ENCODE measurements around the gene N4BP2L1. TPM values are rescaled to one million over a fixed set of nuclear protein-coding genes. Genes with fewer than 3 reads are reported as not detected.

N4BP2L1 gene
- total RNA-seq, 2 experiments from 2014 or later = 7.9 to 14.6 TPM

DNA sequence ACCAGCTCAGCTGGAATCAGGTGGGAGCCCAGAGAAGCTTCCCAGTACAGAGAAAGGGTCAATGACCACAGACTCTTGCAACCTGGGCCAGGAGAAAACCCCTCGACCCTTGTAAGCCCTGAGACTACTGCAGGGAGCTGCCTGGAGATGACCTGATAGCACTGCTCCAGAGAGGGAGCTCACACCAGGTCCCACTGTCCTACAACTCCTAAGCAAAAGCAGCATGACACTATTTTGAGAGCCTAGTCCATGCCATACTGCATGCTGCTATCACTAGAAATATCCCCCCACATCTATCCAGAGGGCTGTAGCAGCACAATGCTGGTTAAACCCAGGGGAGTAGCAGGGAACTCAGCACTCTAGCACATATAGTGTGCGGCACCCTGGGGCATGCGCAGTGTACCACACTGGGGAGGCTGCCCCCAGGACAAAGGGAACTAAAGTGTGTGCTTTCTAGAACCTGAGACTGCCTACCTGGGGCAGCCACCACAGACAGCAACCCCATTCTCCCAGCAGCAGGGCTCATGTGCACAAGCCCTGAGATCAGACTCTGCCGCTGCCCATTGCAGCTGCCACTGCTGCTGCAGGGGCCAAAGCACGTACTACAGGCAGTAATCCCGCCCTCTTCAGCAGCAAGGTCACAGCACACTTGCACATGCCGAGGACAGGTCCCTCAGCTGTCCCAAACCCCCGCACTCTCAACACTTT lies 27.1 kb upstream of the N4BP2L1 start:
- CTCF ChIA-PET (ENCODE audit: unreplicated experiment) = no interaction called here
- POLR2A ChIA-PET = no interaction called here
- no peak overlapping the region for H2AFZ ChIP-seq (ENCODE audit: low read length)
- H3K4me1 ChIP-seq (ENCODE audit: insufficient read depth, low read length, poor library complexity, severe bottlenecking) = no peaks in the 10 kb centered on the region
- H3K9me2 ChIP-seq (ENCODE audit: insufficient read depth, low read length) = no peaks in the 10 kb centered on the region
- intact Hi-C loops (cut with micrococcal nuclease; ENCODE audit: unreplicated experiment) = no loop called here
- H4K20me1 ChIP-seq (ENCODE audit: insufficient read depth, low read length) = no peaks in the 10 kb centered on the region
- no peak overlapping the region for H3K4me3 ChIP-seq (ENCODE audit: low read depth, low read length, poor library complexity, severe bottlenecking)
- no peak for DNase-seq (ENCODE audit: low spot score)
- TF ChIP-seq CTCF (conservative IDR thresholded peaks at IDR 0.05; ENCODE audit: low read length) (no peak), EZH2phosphoT487 (IDR thresholded peaks at IDR 0.05; ENCODE audit: borderline replicate concordance, low read depth, low read length) (no peak)
- no peaks in the 10 kb centered on the region for H3K79me2 ChIP-seq (ENCODE audit: insufficient read depth, low read depth, low read length)
- no TSS peak for BruUV-seq (replicated peaks)
- no peaks in the 10 kb centered on the region for H3K36me3 ChIP-seq (ENCODE audit: insufficient read depth, low read length)
- no peaks in the 10 kb centered on the region for H3K9me3 ChIP-seq (ENCODE audit: low read length)
- H3K27ac ChIP-seq (ENCODE audit: low read depth, low read length, poor library complexity, severe bottlenecking) = no peak overlapping the region
- no peak overlapping the region for H3K4me2 ChIP-seq (ENCODE audit: low read length)

- BruUV-seq (replicated peaks) = no TSS peak
- TF ChIP-seq EZH2phosphoT487 (IDR thresholded peaks at IDR 0.05; ENCODE audit: borderline replicate concordance, low read depth, low read length) (no peak), CTCF (conservative IDR thresholded peaks at IDR 0.05; ENCODE audit: low read length) (no peak)
- intact Hi-C loops (cut with micrococcal nuclease; ENCODE audit: unreplicated experiment) = no loop called here
- no peaks in the 10 kb centered on the region for H3K36me3 ChIP-seq (ENCODE audit: insufficient read depth, low read length)
- no peaks in the 10 kb centered on the region for H3K9me3 ChIP-seq (ENCODE audit: low read length)
- no peaks in the 10 kb centered on the region for H4K20me1 ChIP-seq (ENCODE audit: insufficient read depth, low read length)
- no peaks in the 10 kb centered on the region for H3K9me2 ChIP-seq (ENCODE audit: insufficient read depth, low read length)
- H3K27ac ChIP-seq (ENCODE audit: low read depth, low read length, poor library complexity, severe bottlenecking) = no peak overlapping the region
- CTCF ChIA-PET (ENCODE audit: unreplicated experiment) = no interaction called here
- no peaks in the 10 kb centered on the region for H3K79me2 ChIP-seq (ENCODE audit: insufficient read depth, low read depth, low read length)
- no peak overlapping the region for H3K4me3 ChIP-seq (ENCODE audit: low read depth, low read length, poor library complexity, severe bottlenecking)
- no peak for DNase-seq (ENCODE audit: low spot score)
- POLR2A ChIA-PET = interaction anchor here (1.1 kb wide), 1 partner anchor 15 kb away, joined by 4 read pairs; no protein-coding TSS in a partner anchor
- no peak overlapping the region for H2AFZ ChIP-seq (ENCODE audit: low read length)
- no peak overlapping the region for H3K4me2 ChIP-seq (ENCODE audit: low read length)
- H3K4me1 ChIP-seq (ENCODE audit: insufficient read depth, low read length, poor library complexity, severe bottlenecking) = no peaks in the 10 kb centered on the region
Observed at GRCh38 chr13:32453981-32454380, 26.1 kb upstream of the N4BP2L1 start.

DNA sequence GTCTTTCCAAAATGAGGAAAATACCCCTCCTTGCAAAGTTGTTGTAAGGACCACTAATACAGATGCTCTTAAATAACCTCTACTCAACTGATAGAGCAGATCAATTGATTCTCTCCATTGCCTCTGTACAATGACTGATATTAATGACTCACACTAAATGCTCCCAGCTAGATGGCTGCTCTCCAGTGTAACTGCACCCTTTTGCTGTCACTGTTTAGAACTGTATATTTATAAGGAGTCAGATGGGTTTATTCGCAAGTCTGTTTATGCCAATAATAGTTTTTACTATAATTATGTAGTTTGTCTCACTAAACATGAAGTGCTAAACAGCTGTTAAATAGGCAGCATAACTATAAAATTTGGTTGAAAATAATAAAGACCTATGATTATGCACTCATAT lies 21.0 kb upstream of the N4BP2L1 start:
- TF ChIP-seq EZH2phosphoT487 (IDR thresholded peaks at IDR 0.05; ENCODE audit: borderline replicate concordance, low read depth, low read length) = no peak
- TF ChIP-seq CTCF (conservative IDR thresholded peaks at IDR 0.05; ENCODE audit: low read length) = no peak
- no peak overlapping the region for H3K27ac ChIP-seq (ENCODE audit: low read depth, low read length, poor library complexity, severe bottlenecking)
- CTCF ChIA-PET (ENCODE audit: unreplicated experiment) = no interaction called here

More for the DNA sequence above, 21.0 kb upstream of the N4BP2L1 start:
- Histone ChIP-seq H3K9me3 (ENCODE audit: low read length) (no peaks in the 10 kb centered on the region), H3K4me1 (ENCODE audit: insufficient read depth, low read length, poor library complexity, severe bottlenecking) (no peaks in the 10 kb centered on the region), H3K79me2 (ENCODE audit: insufficient read depth, low read depth, low read length) (no peaks in the 10 kb centered on the region), H3K36me3 (ENCODE audit: insufficient read depth, low read length) (no peaks in the 10 kb centered on the region), H3K4me2 (ENCODE audit: low read length) (no peak overlapping the region), H2AFZ (ENCODE audit: low read length) (no peak overlapping the region), H4K20me1 (ENCODE audit: insufficient read depth, low read length) (no peaks in the 10 kb centered on the region), H3K9me2 (ENCODE audit: insufficient read depth, low read length) (no peaks in the 10 kb centered on the region), H3K4me3 (ENCODE audit: low read depth, low read length, poor library complexity, severe bottlenecking) (no peak overlapping the region)
- BruUV-seq (replicated peaks) = no TSS peak
- no peak for DNase-seq (ENCODE audit: low spot score)
- POLR2A ChIA-PET = no interaction called here
- intact Hi-C loops (cut with micrococcal nuclease; ENCODE audit: unreplicated experiment) = loop anchor here (10.0 kb wide), 1 partner anchor 204 kb away; no protein-coding TSS in a partner anchor

Measured in OCI-LY7 (cell line).